ENCODE results near the gene BARX1.

DNA sequence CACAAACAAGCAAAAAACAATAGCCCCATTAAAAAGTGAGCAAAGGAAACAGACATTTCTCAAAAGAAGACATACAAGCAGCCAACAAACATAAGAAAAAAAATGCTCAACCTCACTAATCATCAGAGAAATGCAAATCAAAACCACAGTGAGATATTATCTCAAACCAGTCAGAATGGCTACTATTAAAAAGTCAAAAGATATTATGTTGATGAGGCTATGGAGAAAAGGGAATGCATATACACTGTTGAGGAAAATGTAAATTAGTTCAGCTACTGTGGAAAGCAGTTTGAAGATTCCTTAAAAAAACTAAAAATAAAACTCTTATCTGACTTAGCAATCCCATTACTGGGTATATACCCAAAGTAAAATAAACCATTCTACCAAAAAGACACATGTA, 28.7 kb upstream of the BARX1 start:
- TF ChIP-seq, protein P1, sequence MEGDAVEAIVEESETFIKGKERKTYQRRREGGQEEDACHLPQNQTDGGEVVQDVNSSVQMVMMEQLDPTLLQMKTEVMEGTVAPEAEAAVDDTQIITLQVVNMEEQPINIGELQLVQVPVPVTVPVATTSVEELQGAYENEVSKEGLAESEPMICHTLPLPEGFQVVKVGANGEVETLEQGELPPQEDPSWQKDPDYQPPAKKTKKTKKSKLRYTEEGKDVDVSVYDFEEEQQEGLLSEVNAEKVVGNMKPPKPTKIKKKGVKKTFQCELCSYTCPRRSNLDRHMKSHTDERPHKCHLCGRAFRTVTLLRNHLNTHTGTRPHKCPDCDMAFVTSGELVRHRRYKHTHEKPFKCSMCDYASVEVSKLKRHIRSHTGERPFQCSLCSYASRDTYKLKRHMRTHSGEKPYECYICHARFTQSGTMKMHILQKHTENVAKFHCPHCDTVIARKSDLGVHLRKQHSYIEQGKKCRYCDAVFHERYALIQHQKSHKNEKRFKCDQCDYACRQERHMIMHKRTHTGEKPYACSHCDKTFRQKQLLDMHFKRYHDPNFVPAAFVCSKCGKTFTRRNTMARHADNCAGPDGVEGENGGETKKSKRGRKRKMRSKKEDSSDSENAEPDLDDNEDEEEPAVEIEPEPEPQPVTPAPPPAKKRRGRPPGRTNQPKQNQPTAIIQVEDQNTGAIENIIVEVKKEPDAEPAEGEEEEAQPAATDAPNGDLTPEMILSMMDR (IDR thresholded peaks at IDR 0.05) = no peak
- no peak for TF ChIP-seq POLR2AphosphoS5 (IDR thresholded peaks at IDR 0.05)
